ENCODE data around the gene REC114. TPM values are rescaled to one million over a fixed set of nuclear protein-coding genes. Genes with fewer than 3 reads are reported as not detected.

Gene REC114
- total and polyA plus RNA-seq, 2 donors (not counting 3 experiments of a cell fraction or from before 2014, with no cell fraction given): not detected

GRCh38 chr15:73550190-73550589, 107.2 kb downstream of the REC114 start:
- no TSS peak for BruUV-seq (replicated peaks)
- Histone ChIP-seq H3K4me2 (ENCODE audit: insufficient read depth, low read length) (no peak overlapping the region), H3K9me1 (replicated peaks; ENCODE audit: control insufficient read depth, extremely low read depth, insufficient read depth, low read length) (no peaks in the 10 kb centered on the region), H3K79me2 (ENCODE audit: control insufficient read depth, insufficient read depth, low read length) (no peaks in the 10 kb centered on the region), H3K27ac (ENCODE audit: insufficient read depth, low read depth, low read length) (no peak overlapping the region), H3K36me3 (ENCODE audit: control insufficient read depth in 2 of 2, extremely low read depth in 1 of 2, insufficient read depth in 2 of 2, low read length in 2 of 2) (no peaks in the 10 kb centered on the region), H2AFZ (ENCODE audit: low read depth, low read length) (no peak overlapping the region), H4K20me1 (replicated peaks; ENCODE audit: control insufficient read depth, extremely low read depth, insufficient read depth, low read length) (no peaks in the 10 kb centered on the region), H3K9ac (replicated peaks; ENCODE audit: extremely low read depth, insufficient read depth, low read length) (no peak overlapping the region), H3K4me1 (ENCODE audit: control insufficient read depth, extremely low read depth, insufficient read depth, low read length) (no peaks in the 10 kb centered on the region), H3K4me3 (replicated peaks in 1 of 3; ENCODE audit: insufficient read depth in 1 of 3, low read depth in 1 of 3, low read length in 3 of 3) (no peak overlapping the region), H3K9me3 (replicated peaks; ENCODE audit: control insufficient read depth, insufficient read depth, low read length) (no peaks in the 10 kb centered on the region), H3K27me3 (ENCODE audit: control insufficient read depth in 2 of 2, insufficient read depth in 2 of 2, low read length in 2 of 2) (no peaks in the 10 kb centered on the region)
- dilution Hi-C loops (cut with MboI; ENCODE audit: extremely low pct_ligation_motif_present, low sequenced_read_pairs) (no loop called here), intact Hi-C loops (cut with micrococcal nuclease) (no loop called here)
- FAIRE-seq (no peak), DNase-seq (ENCODE audit: low read depth, low spot score) (no peak)
- TF ChIP-seq MYC (IDR thresholded peaks at IDR 0.05; ENCODE audit: low read depth, low read length) (no peak), GATA2 (IDR thresholded peaks at IDR 0.05; ENCODE audit: insufficient read depth, insufficient read length, low read depth, low read length) (no peak), EZH2 (IDR thresholded peaks at IDR 0.05; ENCODE audit: borderline replicate concordance, low read depth, low read length, severe bottlenecking) (no peak), POLR2AphosphoS5 (IDR thresholded peaks at IDR 0.05; ENCODE audit: insufficient read depth, low read depth, low read length) (no peak), FOS (IDR thresholded peaks at IDR 0.05; ENCODE audit: borderline replicate concordance, insufficient read depth, low read length) (no peak), JUN (IDR thresholded peaks at IDR 0.05; ENCODE audit: borderline replicate concordance, insufficient read depth, insufficient read length, low read depth) (no peak)
- TF ChIP-seq, protein P1, sequence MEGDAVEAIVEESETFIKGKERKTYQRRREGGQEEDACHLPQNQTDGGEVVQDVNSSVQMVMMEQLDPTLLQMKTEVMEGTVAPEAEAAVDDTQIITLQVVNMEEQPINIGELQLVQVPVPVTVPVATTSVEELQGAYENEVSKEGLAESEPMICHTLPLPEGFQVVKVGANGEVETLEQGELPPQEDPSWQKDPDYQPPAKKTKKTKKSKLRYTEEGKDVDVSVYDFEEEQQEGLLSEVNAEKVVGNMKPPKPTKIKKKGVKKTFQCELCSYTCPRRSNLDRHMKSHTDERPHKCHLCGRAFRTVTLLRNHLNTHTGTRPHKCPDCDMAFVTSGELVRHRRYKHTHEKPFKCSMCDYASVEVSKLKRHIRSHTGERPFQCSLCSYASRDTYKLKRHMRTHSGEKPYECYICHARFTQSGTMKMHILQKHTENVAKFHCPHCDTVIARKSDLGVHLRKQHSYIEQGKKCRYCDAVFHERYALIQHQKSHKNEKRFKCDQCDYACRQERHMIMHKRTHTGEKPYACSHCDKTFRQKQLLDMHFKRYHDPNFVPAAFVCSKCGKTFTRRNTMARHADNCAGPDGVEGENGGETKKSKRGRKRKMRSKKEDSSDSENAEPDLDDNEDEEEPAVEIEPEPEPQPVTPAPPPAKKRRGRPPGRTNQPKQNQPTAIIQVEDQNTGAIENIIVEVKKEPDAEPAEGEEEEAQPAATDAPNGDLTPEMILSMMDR (IDR thresholded peaks at IDR 0.05; ENCODE audit: extremely low read depth in 1 of 2, insufficient read depth in 1 of 2, low read depth in 1 of 2, low read length in 2 of 2): no peak
- ChIA-PET CTCF (interaction anchor here (0.8 to 3.2 kb wide), 5 partner anchors 10 to 245 kb away, joined by 3 to 14 read pairs (median 4); partner anchors contain the start of gene NPTN), POLR2A (no interaction called here)
